Left lung (tissue), 10 donors: Measurements from ENCODE around the gene MMP10. TPM values are rescaled to one million over a fixed set of nuclear protein-coding genes. Genes with fewer than 3 reads are reported as not detected.

Experiments used
- ATAC-seq: fragments of 200-7000 bp; cut with Tn5 transposase; one replicate; pipeline ENCODE4 v1.9.1; 2020; ENCODE audit warnings: moderate library complexity
- DNase-seq, 4 donors: peaks; one replicate each; pipeline ENCODE4 v3.0.0-alpha.2; 2013 to 2020
- H3K27ac ChIP-seq, 2 donors: fragments of 200-600 bp; sonication (generic) in 1 of 2; one replicate each; pipeline versions ENCODE4 v1.5.0 to v1.8.0; 2020 to 2021
- H3K27me3 ChIP-seq, 2 donors: fragments of 200-600 bp; sonication (generic) in 1 of 2; one replicate each; pipeline versions ENCODE4 v1.5.0 to v1.8.0; 2020 to 2021
- H3K36me3 ChIP-seq, 2 donors: fragments of 200-600 bp; sonication (generic) in 1 of 2; one replicate each; pipeline versions ENCODE4 v1.5.0 to v1.8.0; 2020 to 2021
- H3K4me1 ChIP-seq, 2 donors: fragments of 200-600 bp; one replicate each; pipeline ENCODE4 v1.8.0; 2021
- H3K4me3 ChIP-seq, 2 donors: fragments of 200-600 bp; sonication (generic) in 1 of 2; one replicate each; pipeline versions ENCODE4 v1.5.0 to v1.8.0; 2020 to 2021; ENCODE audit warnings: mild to moderate bottlenecking in 1 of 2
- H3K9me3 ChIP-seq, 2 donors: fragments of 200-600 bp; sonication (generic) in 1 of 2; one replicate each; pipeline versions ENCODE4 v1.5.0 to v1.8.0; 2020 to 2021
- CTCF ChIP-seq, 2 donors: fragments of 200-600 bp; sonication (generic) in 1 of 2; IDR thresholded peaks; one replicate each; pipeline versions ENCODE4 v1.5.0 to v1.8.0; 2021; ENCODE audit warnings: antibody characterized with exemption in 2 of 2
- intact Hi-C, 2 donors: fragments of 100-400 bp; cut with DNase I; formaldehyde crosslinking; loops; one replicate each; pipeline versions ENCODE4 v1.11.2 to v1.14.2; 2022
- polyA plus RNA-seq, 6 donors: library from polyadenylated mRNA; unstranded; fragments of 120-200 nt; gene quantifications; one replicate each; pipeline ENCODE4 v1.2.1, GENCODE V29; 2013; ENCODE audit not compliant: insufficient read length in 6 of 6
- total RNA-seq, 2 donors: library from RNA; stranded (reverse); fragmentation: NEBNext Ultra II Directional; extraction: Animal tissue kit (Norgen Biotek cat#: 25700); gene quantifications; one replicate each; pipeline ENCODE4 v1.2.1, GENCODE V29; 2021
- donor health status: DM: no; HTN: yes; CAD: no.
- donor health status: DM: no; HTN: no; CAD: no.

MMP10 gene
- total and polyA plus RNA-seq, 8 donors, result 0.36 to 2.9 (median 0.69) TPM

DNA sequence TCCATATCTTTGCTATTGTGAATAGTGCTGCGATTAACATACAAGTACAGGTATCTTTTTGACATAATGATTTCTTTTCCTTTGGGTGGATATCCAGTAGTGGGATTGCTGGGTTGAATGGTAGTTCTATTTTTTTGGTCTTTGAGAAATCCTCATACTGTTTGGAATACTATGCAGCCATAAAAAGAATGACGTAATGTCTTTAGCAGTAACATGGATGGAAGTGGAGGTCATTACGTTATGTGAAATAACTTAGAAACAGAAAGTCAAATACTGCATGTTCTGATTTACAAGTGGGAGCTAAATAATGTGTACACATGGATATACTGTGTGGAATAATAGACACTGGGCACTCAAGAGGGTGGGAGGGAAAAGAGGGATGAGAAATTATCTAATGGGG is 4.0 kb upstream of the MMP10 start:
- Histone ChIP-seq H3K4me3 (no peak overlapping the region), H3K9me3 (no peaks in the 10 kb centered on the region), H3K36me3 (no peaks in the 10 kb centered on the region), H3K4me1 (no peaks in the 10 kb centered on the region), H3K27ac (no peak overlapping the region), H3K27me3 (no peaks in the 10 kb centered on the region)
- intact Hi-C loops, result no loop called here
- no peak for TF ChIP-seq CTCF (IDR thresholded peaks at IDR 0.05)
- ATAC-seq (no peak), DNase-seq (no peak)

DNA sequence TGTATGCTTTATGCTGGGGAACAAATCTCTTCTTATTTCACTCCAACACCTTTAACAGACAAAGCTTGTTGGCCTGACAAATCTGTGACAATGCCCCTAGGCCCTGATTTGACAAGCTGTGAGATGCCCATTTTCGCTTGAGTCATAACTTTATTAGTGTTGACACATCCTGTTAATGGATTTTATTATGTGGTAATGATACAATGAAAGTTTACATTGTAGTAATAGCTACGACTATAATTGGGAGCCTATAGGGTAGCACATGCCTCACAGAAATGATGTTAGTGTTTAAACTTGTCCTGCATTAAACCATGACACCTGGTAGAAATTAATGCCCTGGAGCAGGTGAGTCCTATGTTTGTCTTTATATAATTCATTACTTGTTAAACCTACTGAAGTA is 3.3 kb upstream of the MMP10 start:
- H3K4me1 ChIP-seq, result no peaks in the 10 kb centered on the region
- H3K36me3 ChIP-seq, result no peaks in the 10 kb centered on the region
- no peaks in the 10 kb centered on the region for H3K27me3 ChIP-seq
- H3K27ac ChIP-seq, result no peak overlapping the region
- no peak for ATAC-seq
- intact Hi-C loops, result no loop called here
- no peak overlapping the region for H3K4me3 ChIP-seq
- H3K9me3 ChIP-seq, result no peaks in the 10 kb centered on the region
- no peak for DNase-seq
- TF ChIP-seq CTCF (IDR thresholded peaks at IDR 0.05), result no peak

GRCh38 chr11:102783016-102783415 is 2.6 kb upstream of the MMP10 start:
- ATAC-seq (no peak), DNase-seq (no peak)
- Histone ChIP-seq H3K4me3 (no peak overlapping the region), H3K27ac (no peak overlapping the region), H3K36me3 (no peaks in the 10 kb centered on the region), H3K9me3 (no peaks in the 10 kb centered on the region), H3K4me1 (no peaks in the 10 kb centered on the region), H3K27me3 (no peaks in the 10 kb centered on the region)
- intact Hi-C loops, result no loop called here
- no peak for TF ChIP-seq CTCF (IDR thresholded peaks at IDR 0.05)

DNA sequence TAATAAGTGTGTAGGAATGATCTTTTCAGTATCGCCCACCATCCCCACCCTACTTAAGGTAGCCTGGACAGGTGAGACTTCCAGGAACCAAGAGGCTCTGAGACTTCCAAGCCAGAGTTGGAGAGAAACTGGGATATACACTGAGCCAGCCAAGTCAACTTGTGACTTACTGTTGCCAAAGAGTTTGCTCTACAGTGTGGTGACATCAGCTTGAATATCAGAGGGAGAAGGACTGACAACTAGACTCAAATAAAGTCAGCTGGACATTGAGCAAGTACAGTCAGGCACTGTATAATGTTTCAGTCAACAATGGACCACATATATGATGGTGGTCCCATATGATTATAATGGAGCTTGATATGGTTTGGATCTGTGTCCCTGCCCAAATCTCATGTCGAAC is 1.2 kb upstream of the MMP10 start:
- ATAC-seq, result no peak
- Histone ChIP-seq H3K4me1 (no peaks in the 10 kb centered on the region), H3K27ac (no peak overlapping the region), H3K4me3 (no peak overlapping the region), H3K9me3 (no peaks in the 10 kb centered on the region), H3K27me3 (no peaks in the 10 kb centered on the region), H3K36me3 (no peaks in the 10 kb centered on the region)
- TF ChIP-seq CTCF (IDR thresholded peaks at IDR 0.05), result no peak
- intact Hi-C loops, result no loop called here
- no peak for DNase-seq

DNA sequence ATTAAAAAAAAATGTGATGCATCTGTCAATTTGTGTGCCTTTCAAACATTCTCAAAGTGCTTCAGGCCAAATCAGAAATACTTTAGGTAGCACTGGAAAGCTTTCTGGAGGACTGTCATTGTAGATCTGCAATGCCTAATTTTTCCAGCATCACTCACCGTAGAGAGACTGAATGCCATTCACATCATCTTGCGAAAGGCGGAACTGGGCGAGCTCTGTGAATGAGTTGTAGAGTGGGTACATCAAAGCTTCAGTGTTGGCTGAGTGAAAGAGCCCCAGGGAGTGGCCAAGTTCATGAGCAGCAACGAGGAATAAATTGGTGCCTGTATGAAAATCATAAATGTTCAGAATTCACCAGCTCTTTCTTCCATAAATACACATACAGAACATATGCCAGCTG is 4.0 kb downstream of the MMP10 start:
- no peak for TF ChIP-seq CTCF (IDR thresholded peaks at IDR 0.05)
- DNase-seq (no peak), ATAC-seq (peak; percentile 41)
- Histone ChIP-seq H3K9me3 (no peaks in the 10 kb centered on the region), H3K4me3 (no peak overlapping the region), H3K27me3 (no peaks in the 10 kb centered on the region), H3K36me3 (no peaks in the 10 kb centered on the region), H3K27ac (no peak overlapping the region), H3K4me1 (no peaks in the 10 kb centered on the region)
- intact Hi-C loops, result no loop called here
